LNCaP clone FGC (cell line): Measurements from ENCODE around the gene ABCA2.

Experiments
- DNase-seq: peaks from one replicate; pipeline ENCODE4 v3.0.0-alpha.2; 2011; ENCODE audit warnings: low read depth
- H3K4me3 ChIP-seq: 2 replicates; pipeline ENCODE4 v1.5.1; 2011; ENCODE audit warnings: mild to moderate bottlenecking, low read depth, low read length, control low read depth
- CTCF ChIP-seq: IDR thresholded peaks from 2 replicates; pipeline ENCODE4 v1.5.1; 2012; ENCODE audit warnings: mild to moderate bottlenecking; ENCODE audit not compliant: control insufficient read depth, insufficient read depth; ENCODE audit errors: extremely low read depth

Gene ABCA2

DNA sequence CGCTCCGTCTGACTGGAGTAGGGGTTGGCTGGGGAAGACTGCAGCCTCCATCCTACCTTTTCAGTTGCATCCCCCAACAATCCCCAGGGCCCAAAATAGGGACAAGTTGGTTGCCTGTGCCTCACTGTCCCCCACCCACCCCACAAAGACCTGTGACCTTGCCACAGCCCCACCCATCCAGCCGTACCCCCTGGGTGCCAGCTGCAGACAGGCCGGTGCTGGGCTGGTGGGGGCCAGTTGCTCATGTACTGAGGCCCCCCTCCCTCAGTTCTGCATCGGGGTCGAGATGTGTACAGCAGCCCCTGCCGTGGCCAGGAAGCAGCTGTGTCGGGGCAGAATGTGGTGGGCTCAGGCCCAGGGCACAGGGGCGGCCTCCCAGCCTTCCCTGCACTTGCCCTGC lies 44.9 kb downstream of the ABCA2 start:
- no peak overlapping the region for H3K4me3 ChIP-seq
- no peak for TF ChIP-seq CTCF
- no peak for DNase-seq

DNA sequence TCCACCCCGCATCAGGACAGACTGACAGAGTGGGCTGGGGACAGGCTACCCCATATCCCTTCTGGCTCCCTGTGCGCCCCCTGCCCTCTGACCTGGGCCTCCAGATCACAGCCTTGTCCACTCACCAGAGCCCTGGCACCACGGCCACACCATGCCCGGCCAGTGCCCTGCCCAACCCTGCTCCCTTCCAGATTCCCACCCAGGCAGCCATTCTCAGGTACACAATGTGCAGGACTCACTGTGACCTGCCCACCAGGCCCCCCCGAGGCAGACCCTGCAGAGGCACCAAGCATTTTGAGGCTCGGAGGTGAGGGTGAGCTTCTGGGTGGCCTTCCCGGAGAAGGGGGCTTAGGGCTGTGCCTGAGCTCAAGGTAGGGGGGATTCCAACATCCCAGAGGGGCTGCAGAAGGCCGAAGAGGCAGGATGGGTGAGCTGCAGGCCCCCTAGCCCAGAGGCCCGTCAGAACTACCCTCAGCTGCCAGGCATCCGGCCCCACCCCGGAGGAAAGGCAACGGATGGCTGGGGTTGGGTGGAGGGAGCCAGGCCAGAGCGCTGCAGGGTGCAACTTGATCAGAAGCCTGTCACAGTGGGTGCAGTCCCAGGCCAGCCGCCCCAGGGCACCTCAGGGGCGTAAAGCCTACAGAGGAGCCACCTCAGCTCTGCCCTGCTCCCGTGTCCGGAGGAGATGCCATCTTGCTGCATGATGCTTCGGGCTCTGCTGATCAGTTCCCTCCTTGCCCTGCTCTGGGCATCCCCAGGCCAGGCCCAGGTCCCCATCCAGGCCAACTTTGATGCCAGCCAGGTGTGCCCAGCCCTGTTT lies 45.6 kb downstream of the ABCA2 start, which contains the start of gene LCNL1:
Gene LCNL1, plus strand, starts transcription at position 762 of the 820 bp plus-strand sequence. CDS start 594 bp downstream, outside the sequence.
- H3K4me3 ChIP-seq: no peak within 1 kb of the TSS
- no peak for DNase-seq
- TF ChIP-seq CTCF: no peak

- no peak overlapping the region for H3K4me3 ChIP-seq
- TF ChIP-seq CTCF: no peak
- DNase-seq: no peak
Observed at GRCh38 chr9:136981588-136982231, 46.3 kb downstream of the ABCA2 start.

DNA sequence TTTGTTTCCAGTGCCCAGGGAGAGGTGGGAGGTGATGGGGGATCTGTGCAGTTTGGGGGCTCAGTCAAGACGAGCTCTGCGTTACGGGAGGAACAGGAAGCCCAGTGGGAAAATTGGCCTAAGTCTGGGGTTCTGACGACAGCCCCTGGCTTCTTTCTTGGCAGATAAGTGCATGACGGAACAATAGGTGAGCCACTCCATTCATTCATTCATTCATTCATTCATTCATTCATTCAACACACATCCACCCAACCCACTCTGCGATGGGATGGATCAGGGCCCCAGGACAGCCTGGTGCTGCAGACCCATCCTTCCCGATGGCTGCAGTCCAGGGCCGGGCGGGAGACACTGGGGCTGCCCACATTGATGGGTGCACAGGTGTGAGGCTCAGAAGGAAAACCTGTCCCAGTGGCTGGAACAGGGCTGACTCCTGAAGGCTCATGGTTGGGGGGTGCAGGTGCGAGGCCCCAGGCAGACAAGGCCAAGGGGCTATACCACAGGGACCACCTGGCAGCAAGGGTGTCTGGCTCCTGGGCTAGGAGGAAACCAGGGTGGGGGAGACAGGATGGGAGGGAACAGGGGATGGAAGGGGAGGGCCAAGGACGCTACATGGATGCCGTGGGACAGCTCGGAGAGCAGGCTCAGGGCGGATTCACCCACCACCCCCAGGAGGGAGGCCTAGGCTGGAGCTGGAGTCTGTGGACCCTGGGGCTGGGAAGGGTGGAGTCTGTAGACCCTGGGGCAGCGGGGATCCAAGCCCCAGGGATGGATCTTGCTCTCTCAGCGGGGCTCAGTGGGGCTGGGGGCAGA lies 47.2 kb downstream of the ABCA2 start:
- H3K4me3 ChIP-seq: no peak overlapping the region
- DNase-seq: no peak
- TF ChIP-seq CTCF: no peak

DNA sequence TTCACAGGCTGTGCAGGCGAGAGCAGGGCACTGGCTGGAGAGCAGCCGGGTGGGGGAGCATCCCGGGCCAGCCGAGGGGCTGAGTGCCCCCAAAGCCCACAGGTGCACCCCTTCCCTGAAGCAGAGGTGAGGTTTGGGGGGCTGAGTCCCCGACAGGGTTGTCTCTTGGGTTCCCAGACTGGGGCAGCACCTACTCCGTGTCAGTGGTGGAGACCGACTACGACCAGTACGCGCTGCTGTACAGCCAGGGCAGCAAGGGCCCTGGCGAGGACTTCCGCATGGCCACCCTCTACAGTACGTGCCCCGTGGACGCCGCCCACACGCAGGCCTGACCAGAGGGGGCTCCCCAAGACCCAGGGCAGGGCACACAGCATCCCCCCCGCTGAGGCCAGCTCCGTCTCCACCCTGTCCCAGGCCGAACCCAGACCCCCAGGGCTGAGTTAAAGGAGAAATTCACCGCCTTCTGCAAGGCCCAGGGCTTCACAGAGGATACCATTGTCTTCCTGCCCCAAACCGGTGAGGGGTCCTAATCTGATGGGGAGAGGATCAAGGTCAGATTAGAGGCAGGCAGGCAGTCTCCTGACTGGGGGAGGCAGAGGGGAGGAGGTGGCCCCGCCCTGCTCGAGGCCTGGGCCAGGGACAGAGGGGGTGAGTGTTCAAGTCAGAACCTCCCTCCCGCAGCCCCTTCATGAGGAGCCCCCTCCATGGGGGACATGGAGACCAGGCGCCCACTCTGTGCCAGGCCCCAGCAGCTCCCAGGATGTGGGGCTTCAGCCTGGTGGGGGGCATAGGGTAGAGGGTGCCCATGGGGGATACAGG lies 48.1 kb downstream of the ABCA2 start:
- no peak for DNase-seq
- no peak for TF ChIP-seq CTCF

GRCh38 chr9:136978865-136979544 lies 49.0 kb downstream of the ABCA2 start:
- no peak for TF ChIP-seq CTCF
- no peak overlapping the region for H3K4me3 ChIP-seq
- no peak for DNase-seq

More for the DNA sequence above, 48.1 kb downstream of the ABCA2 start:
- H3K4me3 ChIP-seq: no peak overlapping the region
